ENCODE data around the gene EIF5. TPM values are rescaled to one million over a fixed set of nuclear protein-coding genes. Genes with fewer than 3 reads are reported as not detected.

EIF5 gene
- total and polyA plus RNA-seq, 2 of the 8 experiments (the other 6 are each of a cell fraction or from before 2014, with no cell fraction given), result 179 to 323 TPM

DNA sequence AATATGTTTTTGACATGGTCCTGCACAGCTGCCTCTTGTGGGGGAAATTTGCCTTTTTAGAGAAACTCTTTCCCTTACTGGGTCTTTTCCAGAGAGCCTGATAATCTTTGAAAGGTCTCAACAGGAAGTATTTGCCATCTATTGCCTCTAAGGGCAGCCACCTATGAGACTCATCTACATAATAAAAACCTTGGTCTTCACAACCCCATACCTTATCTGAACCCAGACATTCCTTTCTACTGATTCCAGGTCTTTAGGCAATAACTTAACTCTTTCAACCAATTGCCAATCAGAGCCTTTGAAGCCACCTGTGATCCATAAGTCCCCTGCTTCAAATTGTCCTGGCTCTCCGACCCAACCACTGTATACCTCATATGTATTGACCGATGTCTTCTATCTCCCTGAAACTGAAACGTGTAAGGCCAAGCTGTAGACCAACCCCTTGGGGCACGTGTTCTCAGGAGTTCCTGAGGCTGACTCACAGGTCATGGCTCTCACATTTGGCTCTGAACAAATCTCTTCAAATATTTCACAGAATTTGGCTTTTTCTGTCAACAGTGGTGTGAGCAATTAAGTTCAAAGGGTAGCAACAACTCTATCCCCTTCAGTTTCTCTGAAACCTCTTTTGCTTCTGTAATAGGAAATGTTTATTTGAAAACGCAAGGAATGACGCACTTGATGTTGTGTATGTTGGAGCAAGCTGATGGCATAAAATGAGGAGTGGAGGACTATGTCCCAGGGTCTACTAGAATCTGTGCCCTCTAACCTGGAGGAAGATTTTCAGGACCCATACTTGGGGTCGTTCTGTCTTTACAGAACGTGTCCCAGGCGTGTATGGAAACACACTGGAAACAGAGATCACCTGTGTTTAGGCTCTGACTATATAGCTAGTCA is 49.2 kb upstream of the EIF5 start:
- no peak overlapping the region for H3K56ac ChIP-seq (replicated peaks; ENCODE audit: insufficient read length, low read depth, low read length)
- no peak overlapping the region for H3K27ac ChIP-seq (ENCODE audit: low read depth, low read length)
- no peak overlapping the region for H4K91ac ChIP-seq (replicated peaks; ENCODE audit: insufficient read length, low read length)
- H4K8ac ChIP-seq (ENCODE audit: extremely low read depth, insufficient read depth, low read length), result no peak overlapping the region; the same call in 1 of the 2 replicates
- H3K4me1 ChIP-seq (replicated peaks in 1 of 4; ENCODE audit: control insufficient read depth in 3 of 4, insufficient read depth in 4 of 4, low read length in 3 of 4), result peaks cover 5 to 25% (median 16%) of the 10 kb centered on the region in 4 experiments
- peak overlapping the region; percentile 60; the same call in 1 of the 2 replicates for H2BK12ac ChIP-seq (ENCODE audit: low read depth, low read length)
- H3K14ac ChIP-seq (ENCODE audit: insufficient read length), result no peak overlapping the region
- FAIRE-seq, result no peak
- no peaks in the 10 kb centered on the region for H3K36me3 ChIP-seq (ENCODE audit: control insufficient read depth in 2 of 4, insufficient read depth in 4 of 4, low read length in 3 of 4)
- H3K4me2 ChIP-seq (ENCODE audit: insufficient read depth in 1 of 2, low read depth in 2 of 2, low read length in 2 of 2), result peak overlapping the region; percentile 9 to 36; a peak in 1 of 4 replicates
- no peaks in the 10 kb centered on the region for H4K20me1 ChIP-seq (replicated peaks in 1 of 2; ENCODE audit: control insufficient read depth in 1 of 2, insufficient read depth in 2 of 2, low read length in 2 of 2)
- H3K23me2 ChIP-seq (ENCODE audit: low read depth, low read length), result no peaks in the 10 kb centered on the region
- peak overlapping the region; percentile 38; the same call in 1 of the 2 replicates for H2BK5ac ChIP-seq (ENCODE audit: low read depth, low read length)
- WGBS, 2 experiments (ENCODE audit: extremely low coverage in 1 of 2, insufficient coverage in 1 of 2, insufficient read length in 1 of 2, insufficient replicate concordance in 2 of 2, low coverage in 1 of 2, low lambda C conversion rate in 2 of 2, missing lambda C conversion rate in 1 of 2), result 71% methylated on average over 9 of the region's 9 CpGs; no CpG with 5 or more reads in 1 of the 2 experiments
- H2BK20ac ChIP-seq (ENCODE audit: low read length), result no peak overlapping the region
- TF ChIP-seq, protein P1, sequence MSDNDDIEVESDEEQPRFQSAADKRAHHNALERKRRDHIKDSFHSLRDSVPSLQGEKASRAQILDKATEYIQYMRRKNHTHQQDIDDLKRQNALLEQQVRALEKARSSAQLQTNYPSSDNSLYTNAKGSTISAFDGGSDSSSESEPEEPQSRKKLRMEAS (IDR thresholded peaks at IDR 0.05), result peak; percentile 58; the same call in 1 of the 2 replicates
- TF ChIP-seq EGR1 (IDR thresholded peaks at IDR 0.05; ENCODE audit: borderline replicate concordance, low read depth, low read length), result no peak
- peaks cover 4% of the 10 kb centered on the region in 2 experiments; a peak in 1 of 4 replicates for H3K9me3 ChIP-seq (ENCODE audit: insufficient read depth in 2 of 2, low read depth in 1 of 2, low read length in 1 of 2)
- H3K4me3 ChIP-seq (ENCODE audit: extremely low read depth in 1 of 4, insufficient read depth in 2 of 4, low read depth in 3 of 4, low read length in 4 of 4), result no peak overlapping the region
- H3K79me2 ChIP-seq (ENCODE audit: control insufficient read depth in 1 of 2, insufficient read depth in 2 of 2, low read length in 2 of 2), result no peaks in the 10 kb centered on the region
- H2BK15ac ChIP-seq (ENCODE audit: low read length), result no peak overlapping the region
- H3K4ac ChIP-seq (replicated peaks; ENCODE audit: insufficient read length, low read depth, low read length), result no peak overlapping the region
- H2AFZ ChIP-seq (ENCODE audit: low read length), result no peak overlapping the region
- H2BK120ac ChIP-seq (replicated peaks; ENCODE audit: low read depth, low read length), result peak overlapping the region; percentile 68
- no peak overlapping the region for H3K23ac ChIP-seq (ENCODE audit: insufficient read length)
- peaks cover 0 to 3% (median under 1%) of the 10 kb centered on the region in 4 experiments; a peak in 3 of 7 replicates for H3K27me3 ChIP-seq (replicated peaks in 1 of 4; ENCODE audit: control insufficient read depth in 3 of 4, extremely low read depth in 1 of 4, insufficient read depth in 3 of 4, low read length in 3 of 4)
- H3K79me1 ChIP-seq (ENCODE audit: low read depth, low read length), result no peaks in the 10 kb centered on the region
- H2AK5ac ChIP-seq (ENCODE audit: low read depth, low read length), result peak overlapping the region; percentile 54; the same call in 1 of the 2 replicates
- no peak overlapping the region for H3K9ac ChIP-seq (replicated peaks in 1 of 4; ENCODE audit: extremely low read depth in 1 of 4, low read depth in 3 of 4, low read length in 3 of 4)
- POLR2A ChIA-PET (ENCODE audit: partially characterized antibody), result no interaction called here
- no peak overlapping the region for H4K5ac ChIP-seq (ENCODE audit: insufficient read length, low read depth, low read length)
- DNase-seq (ENCODE audit: low read depth in 1 of 2, low spot score in 2 of 2), result no peak
- CTCF ChIA-PET (ENCODE audit: partially characterized antibody), result interaction anchor here (1.0 to 4.0 kb wide), 6 partner anchors 35 to 206 kb away, joined by 3 to 34 read pairs (median 4); no protein-coding TSS in a partner anchor
- 0 out of 2 replicates have a peak overlapping the region, but pooled peaks have one; percentile 33 for H3K18ac ChIP-seq (ENCODE audit: extremely low read depth, low read length)
